Measurements from ENCODE around the gene HORMAD2. TPM values are rescaled to one million over a fixed set of nuclear protein-coding genes. Genes with fewer than 3 reads are reported as not detected.

The HORMAD2 gene
- total RNA-seq, 1 experiment from 2014 or later = not detected

DNA sequence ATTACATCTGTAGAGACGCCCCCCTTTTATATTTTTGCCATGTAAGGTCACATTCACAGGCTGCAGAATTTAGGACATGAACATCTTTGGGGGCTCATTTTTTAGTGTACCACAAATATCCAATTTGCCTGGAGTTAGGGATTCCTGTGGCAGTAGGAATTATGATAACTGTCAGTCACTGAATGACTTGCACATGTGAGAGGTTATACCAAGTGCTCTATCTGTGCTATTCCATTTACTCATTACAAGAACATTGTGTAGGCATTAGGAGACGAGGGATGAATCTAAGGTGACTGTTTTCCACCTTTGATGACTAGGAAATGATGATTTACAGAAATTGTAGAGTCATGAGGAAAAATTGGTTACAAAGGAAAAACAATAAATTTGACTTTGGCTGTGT, 87.0 kb downstream of the HORMAD2 start:
- no peak overlapping the region for H3K27ac Mint-ChIP-seq (ENCODE audit: unreplicated experiment)
- no peak overlapping the region for H3K4me3 Mint-ChIP-seq (ENCODE audit: low read depth, unreplicated experiment)
- no peaks in the 10 kb centered on the region for H3K9me3 Mint-ChIP-seq (ENCODE audit: low read depth, unreplicated experiment)
- intact Hi-C loops (cut with micrococcal nuclease; ENCODE audit: unreplicated experiment) = no loop called here
- H3K36me3 Mint-ChIP-seq (ENCODE audit: insufficient read depth, unreplicated experiment) = no peaks in the 10 kb centered on the region
- TF ChIP-seq, protein P1, sequence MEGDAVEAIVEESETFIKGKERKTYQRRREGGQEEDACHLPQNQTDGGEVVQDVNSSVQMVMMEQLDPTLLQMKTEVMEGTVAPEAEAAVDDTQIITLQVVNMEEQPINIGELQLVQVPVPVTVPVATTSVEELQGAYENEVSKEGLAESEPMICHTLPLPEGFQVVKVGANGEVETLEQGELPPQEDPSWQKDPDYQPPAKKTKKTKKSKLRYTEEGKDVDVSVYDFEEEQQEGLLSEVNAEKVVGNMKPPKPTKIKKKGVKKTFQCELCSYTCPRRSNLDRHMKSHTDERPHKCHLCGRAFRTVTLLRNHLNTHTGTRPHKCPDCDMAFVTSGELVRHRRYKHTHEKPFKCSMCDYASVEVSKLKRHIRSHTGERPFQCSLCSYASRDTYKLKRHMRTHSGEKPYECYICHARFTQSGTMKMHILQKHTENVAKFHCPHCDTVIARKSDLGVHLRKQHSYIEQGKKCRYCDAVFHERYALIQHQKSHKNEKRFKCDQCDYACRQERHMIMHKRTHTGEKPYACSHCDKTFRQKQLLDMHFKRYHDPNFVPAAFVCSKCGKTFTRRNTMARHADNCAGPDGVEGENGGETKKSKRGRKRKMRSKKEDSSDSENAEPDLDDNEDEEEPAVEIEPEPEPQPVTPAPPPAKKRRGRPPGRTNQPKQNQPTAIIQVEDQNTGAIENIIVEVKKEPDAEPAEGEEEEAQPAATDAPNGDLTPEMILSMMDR (IDR thresholded peaks at IDR 0.05; ENCODE audit: unreplicated experiment) = no peak
- H3K4me1 Mint-ChIP-seq (ENCODE audit: low read depth, unreplicated experiment) = no peaks in the 10 kb centered on the region
- BruUV-seq (replicated peaks) = no TSS peak
- DNase-seq = no peak
- CTCF ChIA-PET = no interaction called here
- no peaks in the 10 kb centered on the region for H3K27me3 Mint-ChIP-seq (ENCODE audit: unreplicated experiment)

DNA sequence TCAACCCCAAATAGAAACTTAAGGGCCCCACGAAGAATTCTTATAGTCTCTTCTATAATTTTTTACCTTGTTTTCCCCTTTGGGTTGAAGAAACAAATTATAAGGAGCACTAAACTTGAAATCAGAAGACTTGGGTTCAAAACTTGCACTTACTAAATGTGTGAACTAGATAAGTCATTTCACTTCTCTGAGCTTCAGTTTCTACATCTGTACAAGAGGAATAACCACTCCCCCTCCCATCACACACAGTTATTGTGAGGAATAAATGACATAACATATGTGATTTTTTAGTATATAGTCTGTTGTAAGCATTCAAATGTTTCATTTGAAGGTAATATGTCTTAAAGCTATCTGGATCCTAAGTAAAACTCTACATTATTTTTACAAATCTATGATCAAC, 87.5 kb downstream of the HORMAD2 start:
- intact Hi-C loops (cut with micrococcal nuclease; ENCODE audit: unreplicated experiment) = no loop called here
- no TSS peak for BruUV-seq (replicated peaks)
- DNase-seq = no peak
- Mint-ChIP-seq H3K36me3 (ENCODE audit: insufficient read depth, unreplicated experiment) (no peaks in the 10 kb centered on the region), H3K9me3 (ENCODE audit: low read depth, unreplicated experiment) (peaks cover under 1% of the 10 kb centered on the region), H3K4me1 (ENCODE audit: low read depth, unreplicated experiment) (no peaks in the 10 kb centered on the region), H3K27ac (ENCODE audit: unreplicated experiment) (no peak overlapping the region), H3K4me3 (ENCODE audit: low read depth, unreplicated experiment) (no peak overlapping the region), H3K27me3 (ENCODE audit: unreplicated experiment) (no peaks in the 10 kb centered on the region)
- CTCF ChIA-PET = no interaction called here
- TF ChIP-seq, protein P1 (IDR thresholded peaks at IDR 0.05; ENCODE audit: unreplicated experiment) = no peak

DNA sequence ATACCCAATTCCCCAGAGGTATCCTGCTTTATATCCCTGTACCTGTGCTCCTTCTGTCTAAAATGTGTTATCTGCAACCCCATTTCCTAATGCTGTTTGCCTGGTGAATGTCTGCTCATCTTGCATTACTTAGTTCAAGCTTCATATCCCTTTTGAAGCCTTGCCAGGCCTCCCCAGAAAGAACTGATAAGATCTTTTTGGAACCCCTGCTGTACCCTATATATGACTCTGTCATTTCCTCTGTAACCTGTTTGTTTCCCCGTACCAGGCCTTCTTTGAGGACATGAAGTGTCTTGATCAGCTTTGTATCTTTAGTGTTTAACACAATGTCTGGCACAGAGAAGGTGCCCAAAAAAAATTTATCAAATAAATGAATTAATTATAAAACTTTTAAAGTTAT, 88.7 kb downstream of the HORMAD2 start:
- TF ChIP-seq, protein P1 (IDR thresholded peaks at IDR 0.05; ENCODE audit: unreplicated experiment) = no peak
- no peak for DNase-seq

DNA sequence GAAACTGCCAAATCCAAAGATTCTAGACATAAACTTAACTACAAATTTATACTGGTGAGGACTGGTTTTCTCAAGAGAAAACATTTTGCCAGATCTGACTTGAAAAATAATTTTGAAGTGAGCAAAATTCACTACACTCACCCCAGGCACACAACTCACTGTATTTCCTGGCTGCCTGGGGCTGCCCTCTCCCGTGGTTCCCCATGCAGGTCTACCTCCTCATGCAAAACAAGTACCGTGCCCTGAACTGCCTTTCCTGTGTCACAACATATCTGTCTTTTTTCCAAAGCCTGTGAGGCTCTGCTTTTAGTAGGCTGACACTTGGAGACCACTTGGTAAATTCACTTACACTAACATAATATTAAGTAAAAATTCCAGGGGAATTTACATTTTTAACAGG, 89.9 kb downstream of the HORMAD2 start:
- TF ChIP-seq, protein P1 (IDR thresholded peaks at IDR 0.05; ENCODE audit: unreplicated experiment) = no peak
- no TSS peak for BruUV-seq (replicated peaks)
- Mint-ChIP-seq H3K36me3 (ENCODE audit: insufficient read depth, unreplicated experiment) (no peaks in the 10 kb centered on the region), H3K4me1 (ENCODE audit: low read depth, unreplicated experiment) (no peaks in the 10 kb centered on the region), H3K9me3 (ENCODE audit: low read depth, unreplicated experiment) (peaks cover 9% of the 10 kb centered on the region), H3K27ac (ENCODE audit: unreplicated experiment) (no peak overlapping the region), H3K4me3 (ENCODE audit: low read depth, unreplicated experiment) (no peak overlapping the region), H3K27me3 (ENCODE audit: unreplicated experiment) (no peaks in the 10 kb centered on the region)
- no peak for DNase-seq
- CTCF ChIA-PET = no interaction called here
- intact Hi-C loops (cut with micrococcal nuclease; ENCODE audit: unreplicated experiment) = no loop called here

More for the DNA sequence above, 88.7 kb downstream of the HORMAD2 start:
- H3K36me3 Mint-ChIP-seq (ENCODE audit: insufficient read depth, unreplicated experiment) = no peaks in the 10 kb centered on the region
- CTCF ChIA-PET = no interaction called here
- H3K27me3 Mint-ChIP-seq (ENCODE audit: unreplicated experiment) = no peaks in the 10 kb centered on the region
- no TSS peak for BruUV-seq (replicated peaks)
- no peaks in the 10 kb centered on the region for H3K4me1 Mint-ChIP-seq (ENCODE audit: low read depth, unreplicated experiment)
- H3K9me3 Mint-ChIP-seq (ENCODE audit: low read depth, unreplicated experiment) = peaks cover 9% of the 10 kb centered on the region
- intact Hi-C loops (cut with micrococcal nuclease; ENCODE audit: unreplicated experiment) = no loop called here
- no peak overlapping the region for H3K27ac Mint-ChIP-seq (ENCODE audit: unreplicated experiment)
- H3K4me3 Mint-ChIP-seq (ENCODE audit: low read depth, unreplicated experiment) = no peak overlapping the region

Data from Calu3 (cell line).